DMS114 treated with DMSO at 0.1 percent for 48 hours (cell line): ENCODE data around the gene RPS6KA5.
"Not testable (repeated sequence)": the region's sequence is repeated elsewhere in the genome, so short reads cannot be mapped to it uniquely, and the experiment has no call there.

Experiments
- DNase-seq: peaks from one replicate; lab custom pipeline; 2025; ENCODE audit not compliant: unreplicated experiment; lab: John Stamatoyannopoulos, UW

RPS6KA5 gene

GRCh38 chr14:91060351-91061055 is at the start of gene RPS6KA5:
Gene RPS6KA5 (minus strand): TSS chr14:91060641. CDS start chr14:91060434, 207 bp downstream.
- DNase-seq = peak; percentile 98

- DNase-seq = no peak
Measured at GRCh38 chr14:91108941-91109611, 48.6 kb upstream of the RPS6KA5 start.

GRCh38 chr14:91103116-91103515 is 42.7 kb upstream of the RPS6KA5 start:
- no peak for DNase-seq

GRCh38 chr14:91100102-91100501 is 39.7 kb upstream of the RPS6KA5 start:
- no peak for DNase-seq

GRCh38 chr14:91098591-91098990 is 38.1 kb upstream of the RPS6KA5 start:
- no peak for DNase-seq

GRCh38 chr14:91097657-91098056 is 37.2 kb upstream of the RPS6KA5 start:
- not testable (repeated sequence) for DNase-seq

- DNase-seq = no peak
Measured at GRCh38 chr14:91095178-91095577, 34.7 kb upstream of the RPS6KA5 start.

- DNase-seq = no peak
Measured at GRCh38 chr14:91094772-91095171, 34.3 kb upstream of the RPS6KA5 start.

- not testable (repeated sequence) for DNase-seq
Measured at GRCh38 chr14:91093743-91094472, 33.5 kb upstream of the RPS6KA5 start.

- DNase-seq = no peak
Measured at GRCh38 chr14:91092073-91092472, 31.6 kb upstream of the RPS6KA5 start.

- no peak for DNase-seq
Measured at GRCh38 chr14:91090743-91091142, 30.3 kb upstream of the RPS6KA5 start.

- DNase-seq = no peak
Measured at GRCh38 chr14:91089958-91090535, 29.6 kb upstream of the RPS6KA5 start.

GRCh38 chr14:91088585-91089235 is 28.3 kb upstream of the RPS6KA5 start:
- no peak for DNase-seq

GRCh38 chr14:91087470-91087869 is 27.0 kb upstream of the RPS6KA5 start:
- DNase-seq = not testable (repeated sequence)

GRCh38 chr14:91084516-91084915 is 24.1 kb upstream of the RPS6KA5 start:
- DNase-seq = no peak

GRCh38 chr14:91082282-91082681 is 21.8 kb upstream of the RPS6KA5 start:
- DNase-seq = no peak

- no peak for DNase-seq
Measured at GRCh38 chr14:91080071-91080470, 19.6 kb upstream of the RPS6KA5 start.

- DNase-seq = no peak
Measured at GRCh38 chr14:91078095-91078737, 17.8 kb upstream of the RPS6KA5 start.

GRCh38 chr14:91075553-91075952 is 15.1 kb upstream of the RPS6KA5 start:
- no peak for DNase-seq

- no peak for DNase-seq
Measured at GRCh38 chr14:91070572-91070971, 10.1 kb upstream of the RPS6KA5 start.

- DNase-seq = no peak
Measured at GRCh38 chr14:91068642-91069041, 8.2 kb upstream of the RPS6KA5 start.
